Measurements from ENCODE around the gene FAM3C. TPM values are rescaled to one million over a fixed set of nuclear protein-coding genes. Genes with fewer than 3 reads are reported as not detected.

The FAM3C gene
- total and polyA plus RNA-seq, 2 of the 8 experiments (the other 6 are each of a cell fraction or from before 2014, with no cell fraction given), result 27.0 to 77.7 TPM

DNA sequence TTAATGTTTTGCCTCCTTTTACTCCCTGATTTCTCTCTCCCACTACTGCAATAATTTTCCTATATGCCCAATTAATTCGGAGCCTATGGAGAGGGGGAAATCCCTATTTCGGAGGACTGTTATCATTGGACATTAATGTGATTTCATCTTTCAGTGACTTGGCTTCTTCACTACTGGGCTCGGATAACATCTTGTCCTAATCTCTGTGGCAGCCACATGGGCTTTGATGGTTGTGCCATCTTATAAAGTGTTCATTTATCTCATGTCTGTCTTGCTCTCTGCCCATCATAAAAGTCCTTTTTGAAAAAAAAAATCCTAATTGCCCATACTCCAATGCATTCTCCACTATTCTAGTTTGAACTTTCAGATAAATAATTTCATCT lies 15.5 kb upstream of the FAM3C start:
- H2BK12ac ChIP-seq (ENCODE audit: low read depth, low read length), result no peak overlapping the region
- POLR2A ChIA-PET (ENCODE audit: partially characterized antibody), result interaction anchor here (1.1 kb wide), 1 partner anchor 27 kb away, joined by 3 read pairs; no protein-coding TSS in a partner anchor
- H3K9me3 ChIP-seq (ENCODE audit: insufficient read depth in 2 of 2, low read depth in 1 of 2, low read length in 1 of 2), result no peaks in the 10 kb centered on the region
- H3K9ac ChIP-seq (replicated peaks in 1 of 4; ENCODE audit: extremely low read depth in 1 of 4, low read depth in 3 of 4, low read length in 3 of 4), result no peak overlapping the region
- H2AFZ ChIP-seq (ENCODE audit: low read length), result no peak overlapping the region
- no peak overlapping the region for H3K23ac ChIP-seq (ENCODE audit: insufficient read length)
- TF ChIP-seq ATF2 (IDR thresholded peaks at IDR 0.05; ENCODE audit: low read length), result no peak
- no peak for TF ChIP-seq EGR1 (IDR thresholded peaks at IDR 0.05; ENCODE audit: borderline replicate concordance, low read depth, low read length)
- H2BK20ac ChIP-seq (ENCODE audit: low read length), result no peak overlapping the region
- DNase-seq (ENCODE audit: low read depth in 1 of 2, low spot score in 2 of 2), result no peak
- H3K14ac ChIP-seq (ENCODE audit: insufficient read length), result no peak overlapping the region
- H3K4me1 ChIP-seq (replicated peaks in 1 of 4; ENCODE audit: control insufficient read depth in 3 of 4, insufficient read depth in 4 of 4, low read length in 3 of 4), result peaks cover 0 to 3% (median 0%) of the 10 kb centered on the region in 4 experiments; a peak in 2 of 7 replicates
- H4K20me1 ChIP-seq (replicated peaks in 1 of 2; ENCODE audit: control insufficient read depth in 1 of 2, insufficient read depth in 2 of 2, low read length in 2 of 2), result no peaks in the 10 kb centered on the region
- no peak overlapping the region for H3K56ac ChIP-seq (replicated peaks; ENCODE audit: insufficient read length, low read depth, low read length)
- H4K91ac ChIP-seq (replicated peaks; ENCODE audit: insufficient read length, low read length), result no peak overlapping the region
- H2BK5ac ChIP-seq (ENCODE audit: low read depth, low read length), result no peak overlapping the region
- WGBS, 2 experiments (ENCODE audit: extremely low coverage in 1 of 2, insufficient coverage in 1 of 2, insufficient read length in 1 of 2, insufficient replicate concordance in 2 of 2, low coverage in 1 of 2, low lambda C conversion rate in 2 of 2, missing lambda C conversion rate in 1 of 2), result 87% methylated on average over 3 of the region's 3 CpGs; no CpG with 5 or more reads in 1 of the 2 experiments
- H4K8ac ChIP-seq (ENCODE audit: extremely low read depth, insufficient read depth, low read length), result no peak overlapping the region
- H2AK5ac ChIP-seq (ENCODE audit: low read depth, low read length), result no peak overlapping the region
- H4K5ac ChIP-seq (ENCODE audit: insufficient read length, low read depth, low read length), result no peak overlapping the region
- H3K27me3 ChIP-seq (replicated peaks in 1 of 4; ENCODE audit: control insufficient read depth in 3 of 4, extremely low read depth in 1 of 4, insufficient read depth in 3 of 4, low read length in 3 of 4), result no peaks in the 10 kb centered on the region
- no peak overlapping the region for H3K18ac ChIP-seq (ENCODE audit: extremely low read depth, low read length)
- CTCF ChIA-PET (ENCODE audit: partially characterized antibody), result interaction anchor here (1.1 to 1.4 kb wide), 2 partner anchors 14 to 583 kb away, joined by 3 read pairs; no protein-coding TSS in a partner anchor
- no peaks in the 10 kb centered on the region for H3K79me1 ChIP-seq (ENCODE audit: low read depth, low read length)
- H3K23me2 ChIP-seq (ENCODE audit: low read depth, low read length), result no peaks in the 10 kb centered on the region
- no peak overlapping the region for H3K27ac ChIP-seq (ENCODE audit: low read depth, low read length)
- no peak for FAIRE-seq
- H2BK120ac ChIP-seq (replicated peaks; ENCODE audit: low read depth, low read length), result no peak overlapping the region
- H3K79me2 ChIP-seq (ENCODE audit: control insufficient read depth in 1 of 2, insufficient read depth in 2 of 2, low read length in 2 of 2), result no peaks in the 10 kb centered on the region
- H3K4me2 ChIP-seq (ENCODE audit: insufficient read depth in 1 of 2, low read depth in 2 of 2, low read length in 2 of 2), result no peak overlapping the region
- no peak overlapping the region for H3K4me3 ChIP-seq (ENCODE audit: extremely low read depth in 1 of 4, insufficient read depth in 2 of 4, low read depth in 3 of 4, low read length in 4 of 4)
- H2BK15ac ChIP-seq (ENCODE audit: low read length), result no peak overlapping the region
- H3K36me3 ChIP-seq (ENCODE audit: control insufficient read depth in 2 of 4, insufficient read depth in 4 of 4, low read length in 3 of 4), result no peaks in the 10 kb centered on the region
- H3K4ac ChIP-seq (replicated peaks; ENCODE audit: insufficient read length, low read depth, low read length), result no peak overlapping the region
